ENCODE data around the gene SNAI3. TPM values are rescaled to one million over a fixed set of nuclear protein-coding genes. Genes with fewer than 3 reads are reported as not detected.

Gene SNAI3
- total RNA-seq, result not detected in 2 replicates

GRCh38 chr16:88686439-88687253 is at the start of gene SNAI3:
TSS of gene SNAI3 (minus strand) at chr16:88686507. CDS start at chr16:88686406, 101 bp downstream.

DNA sequence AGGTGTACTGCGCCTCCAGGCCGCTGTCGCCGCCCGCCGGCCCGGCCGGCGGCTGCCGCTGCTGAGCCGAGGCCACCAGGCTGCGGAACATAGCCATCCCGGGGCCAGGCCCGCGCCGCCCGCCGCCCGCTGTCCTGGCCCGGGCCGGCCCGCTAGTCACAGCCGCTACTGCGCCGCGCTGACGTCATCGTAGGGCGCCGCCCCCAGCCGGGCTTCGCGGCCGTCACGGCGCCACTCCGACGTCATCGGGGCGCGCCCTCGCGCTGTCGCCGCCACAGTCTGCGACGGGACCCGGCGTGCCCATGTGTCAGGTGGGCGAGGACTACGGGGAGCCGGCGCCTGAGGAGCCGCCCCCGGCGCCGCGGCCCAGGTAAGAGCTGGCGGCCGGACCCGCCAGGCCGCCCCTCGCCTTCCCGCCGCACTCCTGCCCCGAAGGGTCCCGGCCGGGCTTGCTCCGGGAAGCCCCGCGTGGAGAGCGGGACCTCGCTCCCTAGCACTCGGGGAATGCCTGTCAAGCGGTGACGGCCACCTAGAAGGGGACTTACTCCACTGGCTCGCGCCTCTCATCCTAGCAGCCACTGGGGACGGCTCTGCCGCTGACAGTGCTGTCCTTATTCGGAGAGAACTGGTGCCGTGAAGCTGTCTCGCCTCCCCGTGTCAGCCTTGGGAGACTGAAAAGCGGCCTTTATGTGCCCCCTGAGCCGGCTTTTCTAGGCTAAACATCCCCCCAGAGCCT is 20.1 kb upstream of the SNAI3 start, which contains the start of the genes CTU2 and RNF166:
CTU2 (plus strand) TSS at position 275 of the 736 bp plus-strand sequence; CDS start at position 303, 28 bp downstream.
RNF166 (minus strand) TSS at position 180 of the 736 bp plus-strand sequence; CDS start at position 97, 83 bp downstream.

DNA sequence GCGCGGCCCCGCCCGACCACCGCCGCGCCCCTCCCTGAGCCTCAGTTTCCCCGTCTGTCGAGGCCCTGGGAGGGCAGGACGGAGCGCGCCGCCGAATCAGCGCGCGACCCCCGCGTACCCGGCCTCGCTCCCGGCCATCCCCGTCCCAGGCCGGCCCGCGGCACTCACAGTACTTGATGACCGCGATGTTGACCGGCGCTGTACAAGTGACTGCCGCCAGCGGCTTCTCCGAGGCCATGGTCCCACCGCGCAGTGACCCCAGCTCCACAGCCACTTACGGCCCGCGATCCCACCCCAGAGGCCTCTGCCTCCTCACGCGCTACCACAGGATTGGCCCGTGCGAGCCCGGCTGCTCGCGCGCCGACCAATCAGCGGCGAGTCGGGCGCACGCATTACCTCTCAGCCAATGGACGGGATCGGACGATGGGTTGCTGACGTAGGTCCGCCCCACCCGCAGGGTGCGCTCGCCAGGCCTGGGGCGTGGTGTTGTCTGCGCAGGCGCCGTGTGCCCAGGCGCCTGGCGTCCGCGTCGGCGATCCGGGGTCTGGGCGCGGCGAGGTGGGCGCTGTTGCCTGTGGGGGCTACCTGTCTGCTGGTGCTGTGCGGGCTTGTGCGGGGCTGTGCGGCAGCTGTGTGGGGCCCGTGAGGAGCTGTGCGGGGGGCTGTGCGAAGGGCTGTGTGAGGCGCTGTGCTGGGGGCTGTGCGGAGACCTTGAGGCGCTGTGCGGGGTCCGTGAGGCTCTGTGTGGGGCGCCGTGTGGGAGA is 23.3 kb downstream of the SNAI3 start, which contains the start of gene MVD:
MVD (minus strand) TSS at position 249 of the 764 bp plus-strand sequence; CDS start at position 238, 11 bp downstream.

GRCh38 chr16:88650749-88651275 is 35.5 kb downstream of the SNAI3 start, which contains the start of gene CYBA:
TSS of gene CYBA (minus strand) at chr16:88651053. CDS start at chr16:88651013, 40 bp downstream.

GRCh38 chr16:88638323-88639230 is 47.7 kb downstream of the SNAI3 start, which contains the start of gene IL17C:
TSS of gene IL17C (plus strand) at chr16:88638572. CDS start at chr16:88638642, 70 bp downstream.

Other genes with a start within 250 kb of the SNAI3 start
- gene ZFPM1, start 233.2 kb downstream of the SNAI3 start, total RNA-seq, result 2.0 and 3.3 TPM in 2 replicates
- 9.6 and 22.6 TPM in 2 replicates for gene ZC3H18, start 116.1 kb downstream of the SNAI3 start, total RNA-seq
- gene IL17C, start 47.9 kb downstream of the SNAI3 start, total RNA-seq, result not detected in 2 replicates
- gene CYBA, start 35.5 kb downstream of the SNAI3 start, total RNA-seq, result 247 and 346 TPM in 2 replicates
- gene MVD, start 23.4 kb downstream of the SNAI3 start, total RNA-seq, result 41.0 and 45.1 TPM in 2 replicates
- gene RNF166, start 19.9 kb upstream of the SNAI3 start, total RNA-seq, result 11.9 and 15.8 TPM in 2 replicates
- 13.0 and 34.1 TPM in 2 replicates for gene CTU2, start 20.0 kb upstream of the SNAI3 start, total RNA-seq
- 140 and 243 TPM in 2 replicates for gene PIEZO1, start 98.7 kb upstream of the SNAI3 start, total RNA-seq
- gene CDT1, start 117.3 kb upstream of the SNAI3 start, total RNA-seq, result 3.9 and 19.4 TPM in 2 replicates
- gene APRT, start 125.4 kb upstream of the SNAI3 start, total RNA-seq, result 57.5 and 76.3 TPM in 2 replicates
- gene GALNS, start 170.4 kb upstream of the SNAI3 start, total RNA-seq, result 16.5 and 21.1 TPM in 2 replicates
- 36.4 and 53.1 TPM in 2 replicates for gene TRAPPC2L, start 170.6 kb upstream of the SNAI3 start, total RNA-seq
- gene PABPN1L, start 180.2 kb upstream of the SNAI3 start, total RNA-seq, result not detected in 2 replicates